Measurements from ENCODE around the gene TBC1D25.
"Not testable (repeated sequence)": the region's sequence is repeated elsewhere in the genome, so short reads cannot be mapped to it uniquely, and the experiment has no call there.

TBC1D25 gene

GRCh38 chrX:48516285-48516684 is 23.2 kb upstream of the TBC1D25 start:
- DNase-seq (ENCODE audit: low spot score): no peak

- no peak for DNase-seq (ENCODE audit: low spot score)
Observed at GRCh38 chrX:48516987-48517386, 22.5 kb upstream of the TBC1D25 start.

GRCh38 chrX:48519481-48519880 is 20.0 kb upstream of the TBC1D25 start:
- DNase-seq (ENCODE audit: low spot score): not testable (repeated sequence)

- DNase-seq (ENCODE audit: low spot score): no peak
Observed at GRCh38 chrX:48520455-48520854, 19.1 kb upstream of the TBC1D25 start.

GRCh38 chrX:48520976-48521352 is 18.6 kb upstream of the TBC1D25 start:
- no peak for DNase-seq (ENCODE audit: low spot score)

GRCh38 chrX:48521353-48522243 is 17.9 kb upstream of the TBC1D25 start, which contains the start of gene EBP:
Gene EBP, plus strand, starts transcription at chrX:48521808. Its CDS starts 1,964 bp downstream, at chrX:48523772.
- peak; percentile 96 for DNase-seq (ENCODE audit: low spot score)

GRCh38 chrX:48522291-48522690 is 17.2 kb upstream of the TBC1D25 start:
- no peak for DNase-seq (ENCODE audit: low spot score)

- no peak for DNase-seq (ENCODE audit: low spot score)
Observed at GRCh38 chrX:48523682-48524081, 15.8 kb upstream of the TBC1D25 start.

- not testable (repeated sequence) for DNase-seq (ENCODE audit: low spot score)
Observed at GRCh38 chrX:48525853-48526252, 13.7 kb upstream of the TBC1D25 start.

GRCh38 chrX:48530736-48531135 is 8.8 kb upstream of the TBC1D25 start:
- no peak for DNase-seq (ENCODE audit: low spot score)

GRCh38 chrX:48531358-48531959 is 8.1 kb upstream of the TBC1D25 start:
- DNase-seq (ENCODE audit: low spot score): no peak

- DNase-seq (ENCODE audit: low spot score): no peak
Observed at GRCh38 chrX:48532161-48532560, 7.4 kb upstream of the TBC1D25 start.

GRCh38 chrX:48533165-48533564 is 6.3 kb upstream of the TBC1D25 start:
- DNase-seq (ENCODE audit: low spot score): no peak

- DNase-seq (ENCODE audit: low spot score): no peak
Observed at GRCh38 chrX:48538641-48539344, 721 bp upstream of the TBC1D25 start.

- DNase-seq (ENCODE audit: low spot score): no peak
Observed at GRCh38 chrX:48540028-48540375, 488 bp downstream of the TBC1D25 start.

- DNase-seq (ENCODE audit: low spot score): no peak
Observed at GRCh38 chrX:48540480-48540879, 966 bp downstream of the TBC1D25 start.

- no peak for DNase-seq (ENCODE audit: low spot score)
Observed at GRCh38 chrX:48541140-48541814, 1.8 kb downstream of the TBC1D25 start.

GRCh38 chrX:48548871-48549270 is 9.4 kb downstream of the TBC1D25 start:
- no peak for DNase-seq (ENCODE audit: low spot score)

- not testable (repeated sequence) for DNase-seq (ENCODE audit: low spot score)
Observed at GRCh38 chrX:48555731-48556325, 16.3 kb downstream of the TBC1D25 start.

GRCh38 chrX:48558271-48558670 is 18.8 kb downstream of the TBC1D25 start:
- DNase-seq (ENCODE audit: low spot score): no peak

GRCh38 chrX:48559636-48560035 is 20.1 kb downstream of the TBC1D25 start:
- DNase-seq (ENCODE audit: low spot score): no peak

GRCh38 chrX:48560056-48560455 is 20.5 kb downstream of the TBC1D25 start:
- DNase-seq (ENCODE audit: low spot score): no peak

Measured in NAMALWA (cell line).